NCI-H82 treated with DMSO at 0.1 percent for 48 hours (cell line): ENCODE results near the gene NEURL1B.

Experiments used
- DNase-seq: peaks from one replicate; lab custom pipeline; 2025; ENCODE audit not compliant: unreplicated experiment; lab: John Stamatoyannopoulos, UW

NEURL1B gene

DNA sequence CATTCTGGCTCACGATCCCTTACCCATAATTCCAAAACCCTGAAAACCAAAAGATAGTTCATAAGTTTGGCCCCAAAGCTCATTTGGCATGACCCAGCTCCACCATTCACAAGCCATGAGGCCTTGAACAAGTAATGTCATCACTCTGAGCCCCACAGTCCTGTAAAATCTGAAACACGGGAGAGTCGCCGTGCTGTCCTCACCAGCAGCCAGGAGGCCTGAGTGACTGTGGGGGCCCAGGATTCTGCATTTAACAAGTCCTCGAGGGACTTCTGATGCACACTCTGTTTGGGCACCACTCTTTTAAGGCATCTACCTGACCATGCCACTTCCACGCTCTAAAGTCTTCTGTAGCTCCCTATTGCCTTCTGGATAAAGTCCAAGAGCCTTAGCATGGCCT is 89.2 kb downstream of the NEURL1B start:
- DNase-seq: no peak

DNA sequence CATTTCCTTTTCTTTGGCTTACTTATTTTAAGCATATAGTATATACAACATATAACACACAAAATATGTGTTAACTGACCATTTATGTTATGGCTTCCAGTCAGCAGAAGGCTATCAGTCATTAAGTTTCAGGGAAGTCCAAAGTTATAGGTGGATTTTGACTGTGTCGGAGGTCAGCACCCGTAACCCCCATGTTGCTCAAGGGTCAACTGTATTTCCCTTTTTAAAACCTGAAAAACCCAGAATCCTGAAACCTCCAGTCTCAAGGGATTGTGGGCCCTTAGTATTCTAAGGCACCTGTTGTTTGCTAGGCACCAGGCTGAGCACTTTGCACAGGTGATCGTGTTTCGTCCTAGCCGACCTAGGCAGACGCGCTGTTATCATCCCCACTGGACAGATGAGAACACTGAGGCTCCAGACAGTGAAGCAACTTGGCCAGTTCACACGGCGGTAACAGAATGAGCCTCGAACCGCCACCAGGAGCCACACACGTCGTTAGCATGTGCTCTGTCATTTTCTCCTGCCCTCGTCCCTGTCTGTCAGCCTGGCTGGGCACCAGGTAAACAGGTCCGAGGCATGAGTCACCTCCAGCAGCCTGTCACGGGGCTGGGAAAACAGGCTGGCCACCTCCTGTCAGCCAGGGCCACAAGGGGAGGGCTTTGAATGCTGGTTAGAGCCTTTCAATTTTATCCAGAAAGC is 90.1 kb downstream of the NEURL1B start:
- no peak for DNase-seq

DNA sequence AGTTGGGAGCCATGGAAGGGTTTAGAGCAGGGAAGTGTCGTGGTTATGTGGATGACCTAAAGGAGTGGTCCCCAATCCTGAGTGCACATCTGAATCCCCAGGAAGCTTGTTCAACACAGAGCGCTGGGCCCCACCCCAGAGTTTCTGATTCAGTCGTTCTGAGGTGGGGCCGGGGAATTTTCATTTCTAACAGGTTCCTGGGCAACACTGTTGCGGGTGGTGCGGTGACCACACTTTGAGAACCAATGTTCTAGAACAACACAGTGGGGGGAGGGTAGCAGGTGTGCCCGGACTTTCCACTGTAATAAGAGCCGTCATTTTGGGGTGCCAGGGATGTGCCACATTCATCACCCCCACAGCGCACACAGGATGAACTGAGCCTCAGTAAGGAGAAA is 90.6 kb downstream of the NEURL1B start:
- no peak for DNase-seq

DNA sequence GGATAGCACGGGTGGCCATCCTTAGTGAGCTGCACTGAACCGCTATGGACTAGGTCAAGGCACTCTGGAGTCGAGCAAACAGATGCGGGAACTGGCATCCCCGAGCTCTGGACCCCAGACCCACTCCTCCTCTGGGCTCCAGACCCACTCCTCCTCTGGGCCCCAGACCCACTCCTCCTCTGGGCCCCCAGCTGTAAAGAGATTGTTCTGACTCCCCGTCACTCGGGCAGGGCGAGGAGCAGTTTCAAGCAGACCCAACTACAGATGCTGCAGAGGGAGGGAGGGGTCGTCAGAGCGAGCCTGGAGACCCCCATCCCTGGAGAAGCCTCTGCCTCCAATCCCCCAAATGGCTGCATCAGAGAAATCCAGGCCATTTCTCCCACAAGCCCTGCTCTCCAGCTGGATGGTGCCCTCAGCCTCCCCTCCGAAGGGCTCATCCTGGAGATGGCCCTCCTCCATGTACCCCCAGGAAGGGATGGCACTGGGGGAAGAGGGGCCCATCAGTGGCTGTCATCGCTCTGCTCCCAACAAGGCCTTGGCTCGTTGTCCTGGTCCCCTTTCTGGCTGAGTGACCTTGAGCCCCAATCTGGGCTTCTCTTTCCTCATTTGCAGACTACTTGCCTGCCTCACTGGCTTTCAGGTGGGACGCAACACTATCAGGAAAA is 91.3 kb downstream of the NEURL1B start:
- no peak for DNase-seq

DNA sequence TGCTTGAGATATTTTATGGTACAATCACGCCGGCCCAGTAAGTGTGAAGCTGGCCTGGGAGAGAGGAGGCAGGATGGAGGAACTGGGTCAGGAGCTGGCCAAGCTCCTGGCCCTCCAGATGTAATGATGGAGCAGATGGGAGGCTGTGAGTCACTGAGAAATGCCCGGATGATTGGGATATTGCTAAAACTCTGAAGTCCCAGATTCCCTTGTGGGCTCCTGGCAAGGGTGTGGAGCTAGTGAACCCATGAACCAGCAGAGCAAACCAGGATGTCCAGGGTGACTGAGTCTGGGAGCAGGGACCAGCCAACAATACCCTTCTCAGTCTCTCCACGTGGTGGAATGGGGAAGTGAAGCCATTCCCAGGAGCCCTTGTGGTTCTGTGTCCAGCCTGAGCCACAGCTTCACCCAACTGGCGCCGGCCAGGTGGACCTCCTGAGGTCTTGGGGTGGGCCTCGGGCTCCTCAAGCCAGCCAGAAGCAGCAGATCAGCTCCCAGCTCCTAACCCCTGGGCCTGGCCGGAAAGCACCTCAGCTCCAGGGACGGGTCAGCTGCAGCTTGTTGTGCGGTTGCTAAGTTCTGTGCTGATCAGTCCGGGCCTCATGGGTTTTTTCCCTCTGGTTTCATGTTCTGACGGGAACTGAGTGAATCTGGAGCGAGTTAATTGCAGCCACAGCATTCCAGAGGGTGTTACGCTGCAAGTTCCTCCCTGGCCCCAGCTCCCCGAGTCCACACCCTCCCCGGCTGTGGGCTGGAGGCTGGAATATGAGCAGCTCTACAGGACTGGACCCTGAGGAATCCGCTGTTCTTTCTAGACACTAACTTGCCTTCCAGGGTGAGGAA is 92.3 kb downstream of the NEURL1B start:
- DNase-seq: no peak

DNA sequence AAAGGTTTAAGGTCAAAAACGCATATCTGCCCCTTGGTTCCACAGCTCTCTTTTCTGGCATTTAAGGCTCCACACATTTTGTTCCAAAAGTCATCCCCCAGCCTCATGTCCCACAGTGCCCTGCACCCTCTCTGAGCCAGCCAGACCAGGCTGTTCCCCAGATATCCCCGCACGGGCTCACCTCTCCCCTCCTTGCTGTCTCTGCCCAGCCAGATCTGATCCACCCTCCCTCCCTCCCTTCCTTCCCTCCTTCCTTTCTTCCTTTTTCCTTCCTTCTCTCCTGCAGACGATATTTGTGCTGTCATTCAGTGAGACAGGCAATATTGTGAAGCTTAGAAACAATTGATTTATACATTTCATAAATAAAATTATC is 92.9 kb downstream of the NEURL1B start:
- DNase-seq: no peak

DNA sequence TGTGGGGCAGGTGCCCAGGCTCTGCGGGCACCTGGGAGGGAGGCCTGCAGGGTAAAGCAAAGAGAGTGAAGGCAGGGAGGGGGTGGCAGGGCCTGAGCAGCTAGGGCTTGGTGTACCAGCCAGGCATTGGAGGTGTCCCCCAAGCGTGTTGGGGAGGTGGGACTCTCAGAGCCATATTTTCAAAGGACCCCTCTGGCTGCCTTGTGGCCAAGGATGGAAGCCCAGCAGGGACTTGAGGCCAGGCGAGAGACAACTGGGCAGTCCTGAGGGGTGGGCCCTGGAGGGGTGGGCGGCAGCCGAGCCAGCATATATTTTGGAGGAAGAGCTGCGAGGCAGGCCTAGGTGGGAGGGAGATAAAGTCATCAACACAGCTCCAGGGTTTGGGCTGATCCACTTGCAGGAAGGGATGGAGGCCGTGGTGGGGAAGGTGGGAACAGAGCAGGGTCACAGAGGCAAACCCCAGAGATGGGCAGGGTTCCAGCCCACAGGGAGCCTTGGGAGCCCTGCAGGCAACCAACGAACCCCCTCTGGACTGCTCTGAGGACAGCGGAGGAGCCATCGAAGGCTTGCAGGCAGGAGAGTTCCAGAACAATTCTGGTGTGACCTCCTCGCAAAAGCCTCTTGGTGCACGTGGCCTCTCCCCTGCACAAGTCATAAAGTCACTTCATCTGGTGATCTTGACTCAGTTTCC is 94.2 kb downstream of the NEURL1B start:
- DNase-seq: no peak

DNA sequence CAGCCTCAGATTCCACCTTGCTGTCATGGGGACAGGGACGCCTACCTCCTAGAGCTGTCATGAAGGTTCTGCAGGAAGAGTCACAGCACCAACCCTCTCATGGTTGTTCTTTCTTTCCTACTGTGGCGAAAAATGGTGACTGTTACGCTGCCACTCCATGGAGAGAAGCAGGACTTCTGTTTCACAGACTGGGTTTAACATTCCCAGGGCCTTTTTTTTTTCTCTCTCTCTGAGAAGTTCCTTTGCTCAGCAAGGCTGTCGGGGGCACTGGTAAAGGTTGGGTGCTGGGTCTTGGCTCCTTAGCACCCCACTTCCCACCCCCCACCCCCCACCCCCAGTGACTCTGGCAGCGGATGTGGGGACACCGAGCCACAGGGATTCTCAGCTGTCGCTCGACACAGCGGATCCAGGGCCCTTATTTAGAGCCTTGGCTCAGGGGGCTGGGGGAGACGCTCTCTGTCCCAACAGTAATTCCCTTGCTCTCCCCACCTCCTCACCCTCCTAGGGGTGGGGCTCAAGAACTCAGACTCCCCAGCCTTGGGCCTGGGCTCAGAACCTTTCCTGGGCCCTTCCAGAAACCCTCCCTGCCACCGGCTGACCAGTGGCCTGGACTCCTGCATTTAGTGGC is 95.6 kb downstream of the NEURL1B start:
- DNase-seq: no peak

DNA sequence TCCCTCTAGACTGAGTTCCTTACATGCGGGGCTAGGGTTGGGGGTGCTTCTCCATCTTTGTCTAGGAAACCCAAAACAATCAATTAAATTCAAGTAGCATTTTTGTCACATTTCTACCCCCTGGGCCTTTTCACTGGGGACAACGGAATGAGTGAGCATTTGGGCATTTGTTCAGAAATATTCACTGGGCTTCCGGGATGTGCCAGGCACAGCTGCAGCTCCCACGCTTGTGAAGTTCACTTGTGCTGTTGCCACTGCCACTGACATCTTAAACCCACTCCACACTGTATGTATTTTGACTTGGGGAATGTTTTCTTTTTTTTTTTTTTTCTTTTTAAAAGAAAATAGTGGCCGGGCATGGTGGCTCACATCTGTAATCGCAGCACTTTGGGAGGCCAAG is 98.3 kb downstream of the NEURL1B start:
- no peak for DNase-seq

DNA sequence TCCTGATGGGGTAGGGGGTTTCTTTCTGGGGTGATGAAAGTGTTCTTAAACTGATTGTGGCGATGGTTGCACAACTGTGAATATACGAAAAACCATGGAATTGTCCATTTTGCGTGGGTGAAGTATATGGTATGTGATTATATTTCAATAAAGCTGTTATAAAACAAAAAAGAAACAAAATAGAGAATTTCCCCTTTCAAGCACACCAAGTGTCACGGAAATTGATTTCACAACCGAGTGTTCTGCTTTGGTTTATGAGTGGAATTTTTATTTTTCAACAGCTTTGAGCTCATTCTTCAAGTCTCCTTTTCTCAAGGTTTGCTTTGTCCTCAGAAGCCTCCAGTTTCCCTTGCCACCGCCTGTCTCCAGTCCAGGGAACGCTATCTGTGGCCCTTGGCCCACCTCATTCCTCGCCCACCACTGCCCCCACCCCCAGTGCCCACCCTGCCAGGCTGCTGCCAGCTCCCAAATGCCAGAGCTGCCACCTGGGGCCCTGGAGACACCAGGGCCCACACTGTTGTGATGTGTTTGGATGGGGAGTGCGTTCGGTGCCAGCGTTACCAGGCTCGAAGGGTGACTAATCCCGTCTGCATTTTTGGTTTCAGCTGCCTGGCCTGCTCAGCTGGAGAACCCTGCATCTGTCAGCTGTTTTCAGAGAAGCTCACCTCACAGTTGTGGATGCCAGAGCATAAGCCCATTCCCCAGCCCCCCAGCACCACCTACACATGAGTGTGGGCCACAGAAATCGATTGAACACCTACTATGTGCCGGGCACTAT is 99.6 kb downstream of the NEURL1B start:
- no peak for DNase-seq
